K562 (cell line): ENCODE measurements around the gene C22orf31. TPM values are rescaled to one million over a fixed set of nuclear protein-coding genes. Genes with fewer than 3 reads are reported as not detected.
A peak's percentile ranks its signal among the peaks of the same experiment; 100 is the strongest.

ENCODE experiments used
- ATAC-seq: fragments of 200-7000 bp; cut with Tn5 transposase; 3 replicates; pipeline ENCODE4 v1.9.1; 2020; ENCODE audit warnings: moderate library complexity
- BruUV-seq: library from RNA; stranded (reverse); fragments of 400-500 nt; replicated peaks from 2 replicates; lab custom pipeline; 2021; lab: Mats Ljungman, UMichigan
- CTCF ChIA-PET: fragments of 300-600 bp; formaldehyde crosslinking; extraction: SDS; loops from one replicate; lab custom pipeline; 2021; ENCODE audit warnings: low intra/inter-chr PET ratio; lab: Yijun Ruan, JAX
- POLR2A ChIA-PET: fragments of 300-600, 350-650 bp; sonication (Branson Sonifier 250); formaldehyde crosslinking; extraction: SDS; loops from one replicate; lab custom pipeline; 2021; ENCODE audit warnings: antibody characterized with exemption, inconsistent platforms; lab: Yijun Ruan, JAX
- DNase-seq, 4 experiments: peaks; one replicate each; pipeline versions ENCODE4 v3.0.0 to v3.0.0-alpha.2; 2011 to 2018; ENCODE audit warnings: low spot score in 3 of 4, mixed read lengths in 3 of 4; ENCODE audit errors: extremely low read depth in 1 of 4
- FAIRE-seq: peaks from 2 replicates; lab custom pipeline; 2011; peaks lifted over from hg19 to GRCh38; lab: Jason Lieb, UNC
- H2AFZ ChIP-seq: 2 replicates; pipeline ENCODE4 v1.6.0; 2011; ENCODE audit warnings: low read depth, low read length, control low read depth, inconsistent platforms
- H3K27ac ChIP-seq: fragments of 200-600 bp; 3 replicates; pipeline ENCODE4 v1.8.0; 2011; ENCODE audit warnings: low read depth, mild to moderate bottlenecking, control low read depth, inconsistent platforms, low read length, moderate library complexity, mixed read lengths; ENCODE audit errors: extremely low read depth
- H3K27me3 ChIP-seq, 2 experiments: fragments of 300-600 bp in 1 of 2; 2 replicates in 1 of 2; 3 replicates in 1 of 2; pipeline versions ENCODE4 v1.6.0 to v1.8.0; 2011; ENCODE audit warnings: inconsistent platforms in 2 of 2, low read length in 2 of 2, mild to moderate bottlenecking in 1 of 2, mixed read lengths in 1 of 2, moderate library complexity in 1 of 2; ENCODE audit not compliant: control insufficient read depth in 2 of 2, insufficient read depth in 2 of 2
- H3K36me3 ChIP-seq: fragments of 300-600 bp; 3 replicates; pipeline ENCODE4 v1.8.0; 2011; ENCODE audit warnings: mild to moderate bottlenecking, low read length, inconsistent platforms; ENCODE audit not compliant: control insufficient read depth, insufficient read depth
- H3K4me1 ChIP-seq, 2 experiments: fragments of 200-600 bp in 1 of 2; replicated peaks in 1 of 2; 2 replicates in 1 of 2; 3 replicates in 1 of 2; pipeline versions ENCODE4 v1.5.1 to v1.8.0; 2011; ENCODE audit warnings: inconsistent platforms in 2 of 2, low read length in 2 of 2, mild to moderate bottlenecking in 1 of 2, mixed read lengths in 1 of 2, moderate library complexity in 1 of 2; ENCODE audit not compliant: control insufficient read depth in 2 of 2, insufficient read depth in 2 of 2
- H3K4me2 ChIP-seq: 2 replicates; pipeline ENCODE4 v1.6.1; 2011; ENCODE audit warnings: low read length, control low read depth, inconsistent platforms, mixed read lengths; ENCODE audit not compliant: insufficient read depth
- H3K4me3 ChIP-seq: fragments of 200-600 bp; sonication (generic), shearing (Covaris generic); 2 replicates; pipeline ENCODE4 v1.5.1; 2016; ENCODE audit warnings: control low read depth, inconsistent platforms
- H3K79me2 ChIP-seq: fragments of 200-600 bp; 3 replicates; pipeline ENCODE4 v1.8.0; 2011; ENCODE audit warnings: low read length, inconsistent platforms; ENCODE audit not compliant: control insufficient read depth, insufficient read depth
- H3K9ac ChIP-seq, 2 experiments: 2 replicates each; pipeline versions ENCODE4 v1.6.0 to v1.6.1; 2011; ENCODE audit warnings: low read depth in 2 of 2, low read length in 2 of 2, control low read depth in 1 of 2, inconsistent platforms in 1 of 2, mild to moderate bottlenecking in 1 of 2, mixed read lengths in 1 of 2; ENCODE audit not compliant: insufficient read depth in 1 of 2
- H3K9me1 ChIP-seq: one replicate; pipeline ENCODE4 v1.6.0; 2011; ENCODE audit warnings: inconsistent platforms, mild to moderate bottlenecking, low read length, moderate library complexity; ENCODE audit not compliant: control insufficient read depth, insufficient read depth
- H3K9me3 ChIP-seq: replicated peaks from 2 replicates; pipeline ENCODE4 v1.5.1; 2011; ENCODE audit warnings: low read depth, low read length, inconsistent platforms; ENCODE audit not compliant: control insufficient read depth, insufficient read depth
- H4K20me1 ChIP-seq: replicated peaks from 2 replicates; pipeline ENCODE4 v1.6.1; 2011; ENCODE audit warnings: low read length, inconsistent platforms, mixed read lengths; ENCODE audit not compliant: control insufficient read depth, insufficient read depth
- CHD4 ChIP-seq: fragments of 200-600 bp; sonication (generic); IDR thresholded peaks from 3 replicates; pipeline ENCODE4 v1.6.1; 2012; ENCODE audit warnings: low read depth, mild to moderate bottlenecking, mixed read lengths, low read length, inconsistent platforms; ENCODE audit not compliant: insufficient read depth, insufficient replicate concordance, poor library complexity, severe bottlenecking
- DMBX1 ChIP-seq: fragments of 250-450 bp; sonication (Bioruptor Pico); IDR thresholded peaks from 2 replicates; pipeline ENCODE4 v1.8.0; 2022; ENCODE audit warnings: inconsistent platforms, mild to moderate bottlenecking, moderate library complexity, borderline replicate concordance
- ESRRA ChIP-seq: fragments of 450-650 bp; IDR thresholded peaks from 2 replicates; pipeline ENCODE4 v1.6.1; 2014; ENCODE audit warnings: low read depth, mild to moderate bottlenecking, moderate library complexity, borderline replicate concordance
- FOS ChIP-seq: IDR thresholded peaks from 3 replicates; pipeline ENCODE4 v1.6.1; 2011; ENCODE audit not compliant: insufficient read length; ENCODE audit errors: extremely low read depth
- MBD1 ChIP-seq: fragments of 250-450 bp; sonication (Bioruptor Pico); IDR thresholded peaks from 2 replicates; pipeline ENCODE4 v1.8.0; 2022; ENCODE audit warnings: inconsistent platforms
- NFRKB ChIP-seq: fragments of 450-650 bp; IDR thresholded peaks from 2 replicates; pipeline ENCODE4 v1.6.1; 2016; ENCODE audit warnings: low read depth
- NR2C2 ChIP-seq, 2 experiments: fragments of 200-800 bp in 1 of 2; sonication (Bioruptor generic) in 1 of 2; sonication (generic) in 1 of 2; formaldehyde crosslinking in 1 of 2; IDR thresholded peaks; 2 replicates each; pipeline versions ENCODE4 v1.6.1 to v1.8.0; 2016 to 2022; ENCODE audit warnings: mild to moderate bottlenecking in 1 of 2, missing compliant biosample characterization in 1 of 2, missing genetic modification characterization in 1 of 2, missing genetic modification reagents in 1 of 2
- PKNOX1 ChIP-seq: fragments of 450-650 bp; IDR thresholded peaks from 2 replicates; pipeline ENCODE4 v1.6.1; 2016
- YY1 ChIP-seq, 3 experiments: IDR thresholded peaks; 2 replicates each; pipeline ENCODE4 v1.6.1; 2011; ENCODE audit warnings: low read length in 2 of 3, mild to moderate bottlenecking in 2 of 3, moderate library complexity in 2 of 3, borderline replicate concordance in 1 of 3, control low read depth in 1 of 3, low read depth in 1 of 3; ENCODE audit not compliant: insufficient read depth in 3 of 3, insufficient replicate concordance in 2 of 3, control insufficient read depth in 1 of 3, insufficient read length in 1 of 3; ENCODE audit errors: extremely low read depth in 1 of 3
- ZMIZ1 ChIP-seq, 2 experiments: fragments of 150-350 bp in 1 of 2; IDR thresholded peaks; 2 replicates each; pipeline ENCODE4 v1.6.1; 2012 to 2016; ENCODE audit warnings: low read depth in 2 of 2, low read length in 2 of 2, mild to moderate bottlenecking in 1 of 2, moderate library complexity in 1 of 2
- ZNF395 ChIP-seq: fragments of 200-800 bp; sonication (Bioruptor generic); IDR thresholded peaks from 2 replicates; pipeline ENCODE4 v1.6.1; 2017; ENCODE audit warnings: missing genetic modification characterization, missing compliant biosample characterization
- ZNF764 ChIP-seq: fragments of 250-450 bp; sonication (Bioruptor Pico); IDR thresholded peaks from 2 replicates; pipeline ENCODE4 v1.4.0; 2020; ENCODE audit warnings: low read depth, mild to moderate bottlenecking, moderate library complexity
- WGBS: fragments of 100-300 bp; shearing (Covaris generic); methylation state at CpG from one replicate; pipeline ENCODE4 v1.1.6; 2016; ENCODE audit warnings: low coverage, mixed read lengths; ENCODE audit not compliant: insufficient coverage; ENCODE audit errors: missing lambda C conversion rate; 5-methylcytosine and 5-hydroxymethylcytosine counted together
- in situ Hi-C: fragments of 300-500 bp; cut with MboI; formaldehyde crosslinking; loops from 4 replicates; pipeline ENCODE4 v1.15.0; 2018; ENCODE audit warnings: inconsistent platforms, mixed read lengths
- intact Hi-C: fragments of 100-400 bp; cut with micrococcal nuclease; formaldehyde crosslinking; loops from 2 replicates; pipeline ENCODE4 v1.14.2; 2022
- polyA plus RNA-seq, 8 experiments: library from polyadenylated mRNA; depleted of rRNA in 4 of 8; stranded (reverse) in 5 of 8; unstranded in 3 of 8; fragments of >200 nt; fragmentation: Nextera tagmentation in 2 of 8; fragmentation: Illumina TruSeq in 1 of 8; extraction: Ambion mirVana in 2 of 8; extraction: Trizol in 1 of 8; gene quantifications; 2 replicates each; pipeline versions ENCODE4 v1.2.1 to v1.2.3, GENCODE V29; 2011 to 2014; ENCODE audit warnings: inconsistent platforms in 1 of 8, missing spikeins in 1 of 8
- total RNA-seq, 7 experiments: library from RNA; depleted of rRNA in 6 of 7; stranded (reverse); fragments of >200 nt in 6 of 7; fragmentation: Illumina TruSeq in 2 of 7; extraction: Trizol in 2 of 7; gene quantifications; 2 replicates each; pipeline versions ENCODE4 v1.2.1 to v1.2.3, GENCODE V29; 2011 to 2021; ENCODE audit warnings: low replicate concordance in 1 of 7

C22orf31 gene
- total and polyA plus RNA-seq, 9 of the 15 experiments (the other 6 are each of a cell fraction or from before 2014, with no cell fraction given): not detected

GRCh38 chr22:29078869-29079207, 17.2 kb upstream of the C22orf31 start:
- peak overlapping the region; percentile 76 for H3K27ac ChIP-seq
- H3K27me3 ChIP-seq: no peaks in the 10 kb centered on the region
- DNase-seq: peak in 2 of 4 experiments; percentile 28 to 31
- no peaks in the 10 kb centered on the region for H4K20me1 ChIP-seq
- ATAC-seq: peak; percentile 78
- FAIRE-seq: peak; percentile 73
- no peaks in the 10 kb centered on the region for H3K36me3 ChIP-seq
- 27% methylated on average over 5 of the region's 6 CpGs for WGBS
- TF ChIP-seq NFRKB (0 out of 2 replicates have a peak, but pooled peaks have one; percentile 51), ZNF395 (CRISPR knock-in tag) (peak; percentile 60; the same call in 1 of the 2 replicates), MBD1 (no peak), YY1 (IDR thresholded peaks at IDR 0.05; ENCODE audit: borderline replicate concordance in 1 of 3, control insufficient read depth in 1 of 3, extremely low read depth in 1 of 3, insufficient read depth in 3 of 3, insufficient read length in 1 of 3, insufficient replicate concordance in 2 of 3, low read depth in 1 of 3, low read length in 2 of 3) (peak in 1 of 3 experiments; percentile 65), DMBX1 (CRISPR knock-in tag) (peak; percentile 39; the same call in 1 of the 2 replicates), FOS (no peak), ZNF764 (no peak), ESRRA (peak; percentile 86), CHD4 (no peak), ZMIZ1 (IDR thresholded peaks at IDR 0.05; ENCODE audit: low read depth in 2 of 2, low read length in 2 of 2) (no peak), PKNOX1 (peak; percentile 51; the same call in 1 of the 2 replicates), NR2C2 (CRISPR knock-in tag; IDR thresholded peaks at IDR 0.05) (no peak), NR2C2 (tag; IDR thresholded peaks at IDR 0.05) (0 out of 2 replicates have a peak, but pooled peaks have one; percentile 20)
- TF ChIP-seq, all 486 proteins: peak for 7
- Histone ChIP-seq H3K79me2 (no peaks in the 10 kb centered on the region), H3K9me1 (no peaks in the 10 kb centered on the region), H3K4me1 (peaks cover 10 to 27% of the 10 kb centered on the region in 2 experiments), H3K9ac (peak overlapping the region in 1 of 2 experiments; percentile 38; a peak in 2 of 4 replicates), H3K9me3 (no peaks in the 10 kb centered on the region), H3K4me2 (peak overlapping the region; percentile 66), H3K4me3 (no peak overlapping the region), H2AFZ (peak overlapping the region; percentile 86)
- BruUV-seq: no TSS peak
- POLR2A ChIA-PET: interaction anchor here (0.7 to 1.7 kb wide), 2 partner anchors 10 to 11 kb away, joined by 3 to 5 read pairs; no protein-coding TSS in a partner anchor
- in situ Hi-C loops: no loop called here
- CTCF ChIA-PET: no interaction called here
- intact Hi-C loops: no loop called here
